ENCODE measurements around the gene CDH10. TPM values are rescaled to one million over a fixed set of nuclear protein-coding genes. Genes with fewer than 3 reads are reported as not detected.

Gene CDH10
- total RNA-seq, 2 donors from 2014 or later: not detected

GRCh38 chr5:24609706-24610105 is 35.1 kb downstream of the CDH10 start:
- intact Hi-C loops (cut with DNase I): no loop called here
- no peak for DNase-seq (ENCODE audit: low spot score)

GRCh38 chr5:24606971-24607370 is 37.8 kb downstream of the CDH10 start:
- intact Hi-C loops (cut with DNase I): no loop called here
- DNase-seq (ENCODE audit: low spot score): no peak

- DNase-seq (ENCODE audit: low spot score): no peak
- intact Hi-C loops (cut with DNase I): no loop called here
Measured at GRCh38 chr5:24602188-24602587, 42.6 kb downstream of the CDH10 start.

- no peak for DNase-seq (ENCODE audit: low spot score)
- intact Hi-C loops (cut with DNase I): no loop called here
Measured at GRCh38 chr5:24598956-24599355, 45.8 kb downstream of the CDH10 start.

GRCh38 chr5:24595329-24595728 is 49.4 kb downstream of the CDH10 start:
- intact Hi-C loops (cut with DNase I): no loop called here
- no peak for DNase-seq (ENCODE audit: low spot score)

- DNase-seq (ENCODE audit: low spot score): no peak
- intact Hi-C loops (cut with DNase I): no loop called here
Measured at GRCh38 chr5:24591426-24591825, 53.4 kb downstream of the CDH10 start.

GRCh38 chr5:24589566-24589965 is 55.2 kb downstream of the CDH10 start:
- intact Hi-C loops (cut with DNase I): no loop called here
- DNase-seq (ENCODE audit: low spot score): no peak

- intact Hi-C loops (cut with DNase I): no loop called here
- no peak for DNase-seq (ENCODE audit: low spot score)
Measured at GRCh38 chr5:24585751-24586150, 59.0 kb downstream of the CDH10 start.

- DNase-seq (ENCODE audit: low spot score): no peak
- intact Hi-C loops (cut with DNase I): no loop called here
Measured at GRCh38 chr5:24571302-24571701, 73.5 kb downstream of the CDH10 start.

- DNase-seq (ENCODE audit: low spot score): no peak
- intact Hi-C loops (cut with DNase I): no loop called here
Measured at GRCh38 chr5:24566933-24567332, 77.8 kb downstream of the CDH10 start.

GRCh38 chr5:24555229-24555628 is 89.5 kb downstream of the CDH10 start:
- intact Hi-C loops (cut with DNase I): no loop called here
- DNase-seq (ENCODE audit: low spot score): no peak

GRCh38 chr5:24547132-24547531 is 97.6 kb downstream of the CDH10 start:
- intact Hi-C loops (cut with DNase I): no loop called here
- DNase-seq (ENCODE audit: low spot score): no peak

- DNase-seq (ENCODE audit: low spot score): no peak
- intact Hi-C loops (cut with DNase I): no loop called here
Measured at GRCh38 chr5:24539613-24540012, 105.2 kb downstream of the CDH10 start.

GRCh38 chr5:24538346-24538745 is 106.4 kb downstream of the CDH10 start:
- DNase-seq (ENCODE audit: low spot score): no peak
- intact Hi-C loops (cut with DNase I): no loop called here

- DNase-seq (ENCODE audit: low spot score): no peak
- intact Hi-C loops (cut with DNase I): no loop called here
Measured at GRCh38 chr5:24535646-24536045, 109.1 kb downstream of the CDH10 start.

GRCh38 chr5:24530906-24531305 is 113.9 kb downstream of the CDH10 start:
- no peak for DNase-seq (ENCODE audit: low spot score)
- intact Hi-C loops (cut with DNase I): no loop called here

- intact Hi-C loops (cut with DNase I): no loop called here
- DNase-seq (ENCODE audit: low spot score): no peak
Measured at GRCh38 chr5:24525414-24525813, 119.4 kb downstream of the CDH10 start.

GRCh38 chr5:24512423-24512822 is 132.4 kb downstream of the CDH10 start:
- intact Hi-C loops (cut with DNase I): no loop called here
- no peak for DNase-seq (ENCODE audit: low spot score)

- intact Hi-C loops (cut with DNase I): no loop called here
- DNase-seq (ENCODE audit: low spot score): no peak
Measured at GRCh38 chr5:24510523-24510988, 134.2 kb downstream of the CDH10 start.

- intact Hi-C loops (cut with DNase I): no loop called here
Measured at GRCh38 chr5:24509943-24510342, 134.8 kb downstream of the CDH10 start.

GRCh38 chr5:24505258-24505657 is 139.5 kb downstream of the CDH10 start:
- no peak for DNase-seq (ENCODE audit: low spot score)
- intact Hi-C loops (cut with DNase I): no loop called here

More at GRCh38 chr5:24509943-24510342, 134.8 kb downstream of the CDH10 start:
- DNase-seq (ENCODE audit: low spot score): no peak

- intact Hi-C loops (cut with DNase I): no loop called here
- no peak for DNase-seq (ENCODE audit: low spot score)
Measured at GRCh38 chr5:24497591-24498157, 147.1 kb downstream of the CDH10 start.
